ENCODE results near the gene ZBTB43. TPM values are rescaled to one million over a fixed set of nuclear protein-coding genes. Genes with fewer than 3 reads are reported as not detected.

Gene ZBTB43
- total and polyA plus RNA-seq, 2 of the 4 experiments (the other 2 are of a cell fraction): 4.5 to 15.1 TPM

DNA sequence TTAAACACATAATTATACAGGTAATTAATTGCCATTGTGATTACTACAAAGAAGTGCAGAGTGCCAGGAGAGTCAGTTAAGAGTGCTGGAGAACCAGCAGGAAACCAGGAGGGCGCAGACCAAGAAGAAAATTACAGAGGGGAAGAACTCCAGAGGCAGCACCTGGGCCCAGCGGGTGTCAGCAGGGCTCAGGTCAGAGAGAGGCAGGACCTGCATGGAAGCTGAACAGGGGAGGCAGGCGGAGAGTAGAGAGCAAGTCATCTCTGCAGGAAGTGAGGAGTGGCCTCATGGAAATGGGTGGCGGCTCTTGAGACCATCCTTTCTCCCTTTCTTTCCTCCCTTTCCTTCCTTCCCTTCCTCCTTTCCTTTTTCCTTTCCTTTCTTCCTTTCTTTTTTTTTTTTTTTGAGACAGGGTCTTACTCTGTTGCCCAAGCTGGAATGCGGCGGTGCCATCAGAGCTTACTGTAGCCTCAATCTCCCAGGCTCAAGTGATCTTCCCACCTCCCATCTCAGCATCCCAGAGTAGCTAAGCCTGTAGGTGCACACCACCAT is 51.6 kb downstream of the ZBTB43 start:
- Histone ChIP-seq H2BK20ac (ENCODE audit: low read depth, low read length) (no peak overlapping the region), H3K14ac (replicated peaks; ENCODE audit: low read depth, low read length) (no peak overlapping the region), H3K4me3 (ENCODE audit: insufficient read depth, low read depth, low read length) (no peak overlapping the region), H4K20me1 (ENCODE audit: insufficient read depth, low read length) (peaks cover 5% of the 10 kb centered on the region; the same call in 1 of the 2 replicates), H3K9me3 (ENCODE audit: control insufficient read depth, insufficient read depth, low read length) (no peaks in the 10 kb centered on the region), H2BK15ac (ENCODE audit: low read depth, low read length) (no peak overlapping the region), H2AK5ac (ENCODE audit: low read depth, low read length) (no peak overlapping the region), H2BK120ac (ENCODE audit: low read depth, low read length) (no peak overlapping the region), H3K23ac (ENCODE audit: low read depth, low read length) (no peak overlapping the region), H3K36me3 (ENCODE audit: control insufficient read depth, insufficient read depth, low read length) (no peaks in the 10 kb centered on the region), H3K9me1 (ENCODE audit: insufficient read depth, low read length) (no peaks in the 10 kb centered on the region), H3K79me1 (ENCODE audit: low read depth in 1 of 2, low read length in 2 of 2) (peaks cover 2 to 4% of the 10 kb centered on the region in 2 experiments), H3K56ac (ENCODE audit: extremely low read depth, insufficient read depth, low read length) (no peak overlapping the region), H3K4me1 (ENCODE audit: control insufficient read depth, insufficient read depth, low read length) (no peaks in the 10 kb centered on the region), H3K4me2 (ENCODE audit: low read depth, low read length) (no peak overlapping the region), H4K5ac (ENCODE audit: low read depth, low read length) (no peak overlapping the region), H3K27ac (ENCODE audit: insufficient read depth, low read length) (no peak overlapping the region), H3K9ac (ENCODE audit: low read depth, low read length) (no peak overlapping the region), H3K18ac (ENCODE audit: low read depth, low read length) (no peak overlapping the region), H3K4ac (ENCODE audit: low read depth, low read length) (no peak overlapping the region), H2AFZ (replicated peaks; ENCODE audit: low read length, poor library complexity) (no peak overlapping the region), H2AK9ac (replicated peaks; ENCODE audit: low read depth, low read length, poor library complexity) (no peak overlapping the region), H3K27me3 (ENCODE audit: control insufficient read depth, insufficient read depth, low read length) (peaks cover 46% of the 10 kb centered on the region), H4K91ac (ENCODE audit: insufficient read depth, low read depth, low read length) (no peak overlapping the region), H2BK5ac (ENCODE audit: low read depth, low read length, poor library complexity, severe bottlenecking) (no peak overlapping the region), H4K8ac (ENCODE audit: low read depth in 2 of 2, low read length in 2 of 2) (no peak overlapping the region)
- intact Hi-C loops (cut with micrococcal nuclease) (no loop called here), dilution Hi-C loops (cut with HindIII; ENCODE audit: low sequenced_read_pairs, unreplicated experiment) (no loop called here), in situ Hi-C loops (cut with MboI; ENCODE audit: low sequenced_read_pairs) (no loop called here)
- WGBS, 2 experiments (ENCODE audit: extremely low coverage in 2 of 2, insufficient read length in 1 of 2): 60% methylated on average over 1 of the region's 6 CpGs; no CpG with 5 or more reads in 1 of the 2 experiments
- TF ChIP-seq, protein P1, sequence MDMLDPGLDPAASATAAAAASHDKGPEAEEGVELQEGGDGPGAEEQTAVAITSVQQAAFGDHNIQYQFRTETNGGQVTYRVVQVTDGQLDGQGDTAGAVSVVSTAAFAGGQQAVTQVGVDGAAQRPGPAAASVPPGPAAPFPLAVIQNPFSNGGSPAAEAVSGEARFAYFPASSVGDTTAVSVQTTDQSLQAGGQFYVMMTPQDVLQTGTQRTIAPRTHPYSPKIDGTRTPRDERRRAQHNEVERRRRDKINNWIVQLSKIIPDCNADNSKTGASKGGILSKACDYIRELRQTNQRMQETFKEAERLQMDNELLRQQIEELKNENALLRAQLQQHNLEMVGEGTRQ (IDR thresholded peaks at IDR 0.05; ENCODE audit: low read depth, low read length): no peak
- TF ChIP-seq MAFK (IDR thresholded peaks at IDR 0.05; ENCODE audit: low read depth, low read length): no peak
- TF ChIP-seq FOS (IDR thresholded peaks at IDR 0.05; ENCODE audit: low read depth, low read length): no peak
- no peak for TF ChIP-seq RCOR1 (IDR thresholded peaks at IDR 0.05; ENCODE audit: insufficient replicate concordance, low read length)
- TF ChIP-seq CEBPB (IDR thresholded peaks at IDR 0.05; ENCODE audit: low read depth, low read length): no peak
- no peak for TF ChIP-seq RAD21 (IDR thresholded peaks at IDR 0.05; ENCODE audit: low read length)
- no peak for TF ChIP-seq BHLHE40 (IDR thresholded peaks at IDR 0.05; ENCODE audit: low read depth, low read length)
- no peak for TF ChIP-seq SMC3 (IDR thresholded peaks at IDR 0.05; ENCODE audit: low read depth, low read length)
- TF ChIP-seq RFX5 (IDR thresholded peaks at IDR 0.05; ENCODE audit: low read depth, low read length): no peak
- TF ChIP-seq, protein P2, sequence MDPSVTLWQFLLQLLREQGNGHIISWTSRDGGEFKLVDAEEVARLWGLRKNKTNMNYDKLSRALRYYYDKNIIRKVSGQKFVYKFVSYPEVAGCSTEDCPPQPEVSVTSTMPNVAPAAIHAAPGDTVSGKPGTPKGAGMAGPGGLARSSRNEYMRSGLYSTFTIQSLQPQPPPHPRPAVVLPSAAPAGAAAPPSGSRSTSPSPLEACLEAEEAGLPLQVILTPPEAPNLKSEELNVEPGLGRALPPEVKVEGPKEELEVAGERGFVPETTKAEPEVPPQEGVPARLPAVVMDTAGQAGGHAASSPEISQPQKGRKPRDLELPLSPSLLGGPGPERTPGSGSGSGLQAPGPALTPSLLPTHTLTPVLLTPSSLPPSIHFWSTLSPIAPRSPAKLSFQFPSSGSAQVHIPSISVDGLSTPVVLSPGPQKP (IDR thresholded peaks at IDR 0.05; ENCODE audit: borderline replicate concordance, low read depth, low read length): no peak
- TF ChIP-seq MAZ (IDR thresholded peaks at IDR 0.05; ENCODE audit: borderline replicate concordance, low read depth, low read length): no peak
- no peak for TF ChIP-seq POLR2A (IDR thresholded peaks at IDR 0.05; ENCODE audit: low read depth, low read length)
- no peak for TF ChIP-seq NFE2L2 (IDR thresholded peaks at IDR 0.05; ENCODE audit: low read depth, low read length)
- no peak for TF ChIP-seq CHD1 (IDR thresholded peaks at IDR 0.05; ENCODE audit: low read depth, low read length)
- ChIA-PET POLR2A (ENCODE audit: unreplicated experiment) (no interaction called here), CTCF (no interaction called here)
- no peak for ATAC-seq (ENCODE audit: low read depth)
- no peak for DNase-seq
- no TSS peak for BruUV-seq (replicated peaks)

All from IMR-90 (cell line).